ENCODE measurements around the gene FHIP2A.

DNA sequence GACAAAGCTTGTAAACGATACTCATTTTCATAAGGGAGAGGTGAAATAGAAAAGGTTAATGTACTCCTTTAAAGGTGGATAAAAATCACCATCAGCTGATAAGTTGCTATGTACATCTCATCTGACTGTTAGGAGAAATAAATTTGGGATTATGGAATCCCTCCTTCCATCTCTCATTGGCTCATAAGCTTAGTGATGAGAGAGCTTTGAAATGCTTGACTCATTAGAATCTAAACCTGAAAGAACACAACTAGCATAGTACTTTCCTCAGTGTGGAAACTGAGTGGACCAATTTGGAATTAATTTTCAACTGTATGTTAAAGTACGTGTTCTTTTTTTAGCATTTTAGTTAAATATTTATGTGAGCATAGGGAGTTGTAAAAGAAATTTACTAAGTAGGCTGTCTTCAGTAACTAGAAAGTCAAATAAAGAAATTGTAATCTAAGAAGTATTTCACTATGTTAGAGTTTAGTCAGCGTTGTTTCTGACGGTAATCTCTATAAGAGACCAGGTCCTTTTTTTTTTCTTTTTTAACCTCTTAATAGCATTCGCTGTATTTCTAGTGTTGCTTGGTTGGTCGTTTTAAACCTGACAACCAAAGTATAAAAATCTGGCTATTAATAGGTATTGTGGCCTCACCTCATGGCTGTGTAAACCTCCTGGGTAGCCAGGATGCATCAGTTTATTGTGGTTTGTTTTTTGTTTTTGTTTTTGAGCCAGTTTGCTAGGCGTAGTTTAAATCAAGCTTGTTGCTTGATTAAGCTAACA is 34.4 kb downstream of the FHIP2A start:
- TF ChIP-seq, protein P1, sequence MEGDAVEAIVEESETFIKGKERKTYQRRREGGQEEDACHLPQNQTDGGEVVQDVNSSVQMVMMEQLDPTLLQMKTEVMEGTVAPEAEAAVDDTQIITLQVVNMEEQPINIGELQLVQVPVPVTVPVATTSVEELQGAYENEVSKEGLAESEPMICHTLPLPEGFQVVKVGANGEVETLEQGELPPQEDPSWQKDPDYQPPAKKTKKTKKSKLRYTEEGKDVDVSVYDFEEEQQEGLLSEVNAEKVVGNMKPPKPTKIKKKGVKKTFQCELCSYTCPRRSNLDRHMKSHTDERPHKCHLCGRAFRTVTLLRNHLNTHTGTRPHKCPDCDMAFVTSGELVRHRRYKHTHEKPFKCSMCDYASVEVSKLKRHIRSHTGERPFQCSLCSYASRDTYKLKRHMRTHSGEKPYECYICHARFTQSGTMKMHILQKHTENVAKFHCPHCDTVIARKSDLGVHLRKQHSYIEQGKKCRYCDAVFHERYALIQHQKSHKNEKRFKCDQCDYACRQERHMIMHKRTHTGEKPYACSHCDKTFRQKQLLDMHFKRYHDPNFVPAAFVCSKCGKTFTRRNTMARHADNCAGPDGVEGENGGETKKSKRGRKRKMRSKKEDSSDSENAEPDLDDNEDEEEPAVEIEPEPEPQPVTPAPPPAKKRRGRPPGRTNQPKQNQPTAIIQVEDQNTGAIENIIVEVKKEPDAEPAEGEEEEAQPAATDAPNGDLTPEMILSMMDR (IDR thresholded peaks at IDR 0.05), result no peak
- TF ChIP-seq POLR2A (IDR thresholded peaks at IDR 0.05), result no peak
